H9 (cell line): ENCODE results near the gene SOBP. TPM values are rescaled to one million over a fixed set of nuclear protein-coding genes. Genes with fewer than 3 reads are reported as not detected.

Experiments
- DNase-seq: peaks from one replicate; pipeline ENCODE4 v3.0.0-alpha.2; 2017
- H2AFZ ChIP-seq: one replicate; pipeline ENCODE4 v1.6.1; 2013; ENCODE audit warnings: mild to moderate bottlenecking, low read length, control low read depth, moderate library complexity
- H2AK5ac ChIP-seq: 2 replicates; pipeline ENCODE4 v1.6.1; 2013; ENCODE audit warnings: low read length, control low read depth, mixed read lengths; ENCODE audit not compliant: insufficient read length
- H2BK120ac ChIP-seq: one replicate; pipeline ENCODE4 v1.6.1; 2013; ENCODE audit warnings: low read depth, mild to moderate bottlenecking, low read length, control low read depth, inconsistent platforms; ENCODE audit not compliant: poor library complexity, severe bottlenecking
- H2BK12ac ChIP-seq: 2 replicates; pipeline ENCODE4 v1.6.1; 2013; ENCODE audit warnings: low read length, control low read depth, mixed read lengths, low read depth; ENCODE audit not compliant: insufficient read length
- H2BK15ac ChIP-seq: 2 replicates; pipeline ENCODE4 v1.6.1; 2013; ENCODE audit warnings: low read depth, low read length, control low read depth
- H2BK20ac ChIP-seq: one replicate; pipeline ENCODE4 v1.6.1; 2013; ENCODE audit warnings: low read depth, mild to moderate bottlenecking, low read length, control low read depth, inconsistent platforms; ENCODE audit not compliant: poor library complexity, severe bottlenecking
- H2BK5ac ChIP-seq: 2 replicates; pipeline ENCODE4 v1.6.1; 2013; ENCODE audit warnings: low read length, control low read depth, mixed read lengths; ENCODE audit not compliant: insufficient read length
- H3K14ac ChIP-seq: 2 replicates; pipeline ENCODE4 v1.6.1; 2013; ENCODE audit warnings: low read length, control low read depth; ENCODE audit not compliant: insufficient read depth
- H3K18ac ChIP-seq: 2 replicates; pipeline ENCODE4 v1.6.1; 2013; ENCODE audit warnings: low read depth, mild to moderate bottlenecking, mixed read lengths, low read length, control low read depth; ENCODE audit not compliant: insufficient read length
- H3K23ac ChIP-seq: 2 replicates; pipeline ENCODE4 v1.6.1; 2013; ENCODE audit warnings: low read length, control low read depth, mixed read lengths, low read depth; ENCODE audit not compliant: insufficient read length
- H3K23me2 ChIP-seq: 2 replicates; pipeline ENCODE4 v1.6.1; 2013; ENCODE audit warnings: low read depth, mild to moderate bottlenecking, mixed read lengths, low read length, control low read depth; ENCODE audit not compliant: insufficient read length, poor library complexity, severe bottlenecking
- H3K27ac ChIP-seq: 2 replicates; pipeline ENCODE4 v1.5.1; 2013; ENCODE audit warnings: low read length, control low read depth, mixed read lengths, low read depth; ENCODE audit not compliant: insufficient read length
- H3K27me3 ChIP-seq: 2 replicates; pipeline ENCODE4 v1.6.1; 2013; ENCODE audit warnings: low read length, control low read depth, inconsistent platforms; ENCODE audit not compliant: insufficient read depth
- H3K4ac ChIP-seq: 2 replicates; pipeline ENCODE4 v1.6.1; 2013; ENCODE audit warnings: low read depth, mild to moderate bottlenecking, control low read depth, inconsistent platforms, low read length, moderate library complexity
- H3K4me1 ChIP-seq: 2 replicates; pipeline ENCODE4 v1.6.1; 2013; ENCODE audit warnings: low read length, control low read depth, inconsistent platforms; ENCODE audit not compliant: insufficient read depth
- H3K4me2 ChIP-seq: 2 replicates; pipeline ENCODE4 v1.6.1; 2013; ENCODE audit warnings: low read length, control low read depth, mixed read lengths; ENCODE audit not compliant: insufficient read length, insufficient read depth
- H3K56ac ChIP-seq: 2 replicates; pipeline ENCODE4 v1.6.1; 2013; ENCODE audit warnings: low read depth, mild to moderate bottlenecking, mixed read lengths, low read length, control low read depth; ENCODE audit not compliant: insufficient read length
- H3K79me1 ChIP-seq: 2 replicates; pipeline ENCODE4 v1.6.1; 2013; ENCODE audit warnings: low read depth, mild to moderate bottlenecking, moderate library complexity, low read length, control low read depth, inconsistent platforms; ENCODE audit not compliant: insufficient read depth, poor library complexity, severe bottlenecking
- H3K79me2 ChIP-seq: 2 replicates; pipeline ENCODE4 v1.6.1; 2013; ENCODE audit warnings: low read length, control low read depth, inconsistent platforms; ENCODE audit not compliant: insufficient read depth
- H3K9ac ChIP-seq: 2 replicates; pipeline ENCODE4 v1.6.1; 2013; ENCODE audit warnings: low read length, control low read depth, mixed read lengths; ENCODE audit not compliant: insufficient read length; ENCODE audit errors: extremely low read depth
- H3K9me3 ChIP-seq: one replicate; pipeline ENCODE4 v1.6.1; 2013; ENCODE audit warnings: low read depth, low read length, inconsistent platforms; ENCODE audit not compliant: control insufficient read depth
- H3T11ph ChIP-seq: one replicate; pipeline ENCODE4 v1.6.1; 2013; ENCODE audit warnings: mild to moderate bottlenecking, low read length, control low read depth, inconsistent platforms
- H4K20me1 ChIP-seq: one replicate; pipeline ENCODE4 v1.6.1; 2013; ENCODE audit not compliant: control insufficient read depth, insufficient read length, insufficient read depth
- H4K5ac ChIP-seq: 2 replicates; pipeline ENCODE4 v1.6.1; 2013; ENCODE audit warnings: low read depth, mild to moderate bottlenecking, mixed read lengths, low read length, control low read depth; ENCODE audit not compliant: insufficient read length
- H4K8ac ChIP-seq: replicated peaks from 2 replicates; pipeline ENCODE4 v1.6.1; 2013; ENCODE audit warnings: low read length, control low read depth, mixed read lengths, low read depth; ENCODE audit not compliant: insufficient read length
- H4K91ac ChIP-seq: 2 replicates; pipeline ENCODE4 v1.6.1; 2013; ENCODE audit warnings: low read depth, mild to moderate bottlenecking, moderate library complexity, mixed read lengths, low read length, control low read depth; ENCODE audit not compliant: insufficient read length
- H3K27ac Mint-ChIP-seq, 3 experiments: 2 replicates in 2 of 3; 3 replicates in 1 of 3; pipeline ENCODE4 v1.8.0; 2020 to 2021; ENCODE audit warnings: mixed read lengths in 3 of 3, mild to moderate bottlenecking in 1 of 3, moderate library complexity in 1 of 3
- H3K27me3 Mint-ChIP-seq: 2 replicates; pipeline ENCODE4 v1.8.0; 2021; ENCODE audit warnings: low read depth, mild to moderate bottlenecking, moderate library complexity, mixed read lengths
- H3K36me3 Mint-ChIP-seq, 3 experiments: 2 replicates in 2 of 3; 3 replicates in 1 of 3; pipeline ENCODE4 v1.8.0; 2020 to 2021; ENCODE audit warnings: low read depth in 3 of 3, mixed read lengths in 3 of 3; ENCODE audit not compliant: insufficient read depth in 1 of 3
- H3K4me1 Mint-ChIP-seq, 2 experiments: 2 replicates each; pipeline ENCODE4 v1.8.0; 2020; ENCODE audit warnings: mixed read lengths in 2 of 2
- H3K4me3 Mint-ChIP-seq, 2 experiments: 2 replicates in 1 of 2; 3 replicates in 1 of 2; pipeline ENCODE4 v1.8.0; 2020 to 2021; ENCODE audit warnings: mild to moderate bottlenecking in 2 of 2, mixed read lengths in 2 of 2, moderate library complexity in 1 of 2
- H3K9me3 Mint-ChIP-seq, 2 experiments: 2 replicates in 1 of 2; 3 replicates in 1 of 2; pipeline ENCODE4 v1.8.0; 2020; ENCODE audit warnings: mild to moderate bottlenecking in 2 of 2, mixed read lengths in 2 of 2, moderate library complexity in 1 of 2
- CTCF ChIP-seq: fragments of 200-600 bp; sonication (generic); conservative IDR thresholded peaks from 3 replicates; pipeline ENCODE4 v1.8.0; 2021; ENCODE audit warnings: antibody characterized with exemption, mild to moderate bottlenecking
- WGBS: extraction: QIAGEN DNeasy Blood & Tissue Kit; methylation state at CpG from one replicate; pipeline ENCODE4 v1.1.7; 2013; ENCODE audit warnings: missing lambda C conversion rate, low lambda C conversion rate, mixed read lengths; ENCODE audit not compliant: insufficient read length; ENCODE audit errors: extremely low coverage; 5-methylcytosine and 5-hydroxymethylcytosine counted together
- total RNA-seq: library from RNA; stranded (reverse); gene quantifications from 2 replicates; pipeline ENCODE4 v1.2.1, GENCODE V29; 2021

SOBP gene
- total RNA-seq, 1 experiment from 2014 or later = 4.3 TPM

GRCh38 chr6:107493158-107494057 is 3.5 kb downstream of the SOBP start:
- no CpG with 5 or more reads among the region's 12 CpGs for WGBS
- Histone ChIP-seq H2BK20ac (no peak overlapping the region), H4K5ac (no peak overlapping the region), H3K79me1 (no peaks in the 10 kb centered on the region), H4K91ac (no peak overlapping the region), H3K23ac (no peak overlapping the region), H3K4me2 (no peak overlapping the region), H3K23me2 (peaks cover 29% of the 10 kb centered on the region), H2AFZ (no peak overlapping the region), H2AK5ac (no peak overlapping the region), H3K18ac (no peak overlapping the region), H3K9me3 (no peaks in the 10 kb centered on the region), H4K8ac (no peak overlapping the region), H3K56ac (no peak overlapping the region), H4K20me1 (no peaks in the 10 kb centered on the region), H3T11ph (no peak overlapping the region), H2BK5ac (no peak overlapping the region), H3K9ac (no peak overlapping the region), H3K27me3 (peaks cover 8% of the 10 kb centered on the region), H3K27ac (no peak overlapping the region), H3K79me2 (no peaks in the 10 kb centered on the region), H2BK120ac (no peak overlapping the region), H2BK15ac (no peak overlapping the region), H3K4ac (no peak overlapping the region), H3K14ac (no peak overlapping the region), H2BK12ac (no peak overlapping the region), H3K4me1 (peaks cover 8% of the 10 kb centered on the region)
- Mint-ChIP-seq H3K27me3 (peaks cover 11% of the 10 kb centered on the region), H3K4me1 (peaks cover 7 to 16% of the 10 kb centered on the region in 2 experiments), H3K36me3 (no peaks in the 10 kb centered on the region), H3K9me3 (no peaks in the 10 kb centered on the region; a peak in 1 of 5 replicates), H3K4me3 (no peak overlapping the region), H3K27ac (no peak overlapping the region)
- TF ChIP-seq CTCF = no peak
- DNase-seq = no peak
